Stimulated activated memory B cell treated with anti-CD40 and anti-IgM and Interleukin-4, amounts not matched to agents 10 μg/mL and 1 μg/mL and 100 μg/mL, for 72 hours (primary cell): ENCODE measurements around the gene C1QTNF12.

Experiments used
- ATAC-seq: fragments of 150-1000 bp; cut with Tn5 transposase; 2 replicates; pipeline ENCODE4 v1.10.0; 2021
- H3K27ac Mint-ChIP-seq: one replicate; pipeline ENCODE4 v1.8.0; 2022; ENCODE audit warnings: mild to moderate bottlenecking, mixed read lengths
- H3K27me3 Mint-ChIP-seq: one replicate; pipeline ENCODE4 v1.8.0; 2022; ENCODE audit warnings: mixed read lengths
- H3K36me3 Mint-ChIP-seq: one replicate; pipeline ENCODE4 v1.8.0; 2022; ENCODE audit warnings: mixed read lengths
- H3K4me1 Mint-ChIP-seq: one replicate; pipeline ENCODE4 v1.8.0; 2022; ENCODE audit warnings: mixed read lengths
- H3K4me3 Mint-ChIP-seq: one replicate; pipeline ENCODE4 v1.8.0; 2022; ENCODE audit warnings: mild to moderate bottlenecking, moderate library complexity, mixed read lengths
- H3K9me3 Mint-ChIP-seq: one replicate; pipeline ENCODE4 v1.8.0; 2022; ENCODE audit warnings: mixed read lengths

Gene C1QTNF12

DNA sequence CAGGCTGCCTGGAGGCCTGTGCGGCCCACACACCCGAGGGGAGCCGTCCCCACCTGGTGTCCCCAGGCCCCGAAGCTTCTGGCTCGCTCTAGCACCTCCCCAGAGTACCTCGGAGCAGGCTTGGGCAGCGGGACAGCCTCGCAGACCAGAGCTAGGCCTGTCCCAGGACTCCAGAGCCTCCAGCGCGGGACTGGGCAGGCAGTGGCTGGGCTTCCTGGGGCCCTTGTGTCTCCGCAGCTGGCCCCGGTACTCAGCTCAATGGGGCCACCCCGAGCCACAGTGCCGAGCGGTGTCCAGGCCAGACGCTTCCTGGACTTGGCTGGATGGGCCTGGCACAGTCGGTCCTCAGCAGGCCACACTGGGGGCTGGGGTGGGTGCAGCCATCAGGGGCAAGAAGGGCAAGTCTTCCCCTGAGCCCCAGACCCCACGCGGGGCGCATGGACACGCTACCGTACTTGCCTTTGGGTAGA lies 38.6 kb upstream of the C1QTNF12 start:
- peaks cover 12% of the 10 kb centered on the region for H3K4me1 Mint-ChIP-seq
- no peaks in the 10 kb centered on the region for H3K9me3 Mint-ChIP-seq
- H3K27ac Mint-ChIP-seq = no peak overlapping the region
- no peak for ATAC-seq
- H3K4me3 Mint-ChIP-seq = no peak overlapping the region
- no peaks in the 10 kb centered on the region for H3K36me3 Mint-ChIP-seq
- H3K27me3 Mint-ChIP-seq = peaks cover 11% of the 10 kb centered on the region

GRCh38 chr1:1284221-1285101 lies 37.9 kb upstream of the C1QTNF12 start:
- H3K27ac Mint-ChIP-seq = peak overlapping the region; percentile 66
- no peaks in the 10 kb centered on the region for H3K36me3 Mint-ChIP-seq
- H3K9me3 Mint-ChIP-seq = no peaks in the 10 kb centered on the region
- no peak for ATAC-seq
- H3K27me3 Mint-ChIP-seq = peaks cover 11% of the 10 kb centered on the region
- H3K4me3 Mint-ChIP-seq = no peak overlapping the region
- peaks cover 9% of the 10 kb centered on the region for H3K4me1 Mint-ChIP-seq

- Mint-ChIP-seq H3K27ac (peak overlapping the region; percentile 66), H3K4me3 (no peak overlapping the region), H3K27me3 (peaks cover 11% of the 10 kb centered on the region), H3K4me1 (peaks cover 9% of the 10 kb centered on the region), H3K9me3 (no peaks in the 10 kb centered on the region), H3K36me3 (no peaks in the 10 kb centered on the region)
- ATAC-seq = no peak
Observed at GRCh38 chr1:1283821-1284220, 37.3 kb upstream of the C1QTNF12 start.

GRCh38 chr1:1282998-1283397 lies 36.5 kb upstream of the C1QTNF12 start:
- H3K4me3 Mint-ChIP-seq = no peak overlapping the region
- no peak for ATAC-seq

DNA sequence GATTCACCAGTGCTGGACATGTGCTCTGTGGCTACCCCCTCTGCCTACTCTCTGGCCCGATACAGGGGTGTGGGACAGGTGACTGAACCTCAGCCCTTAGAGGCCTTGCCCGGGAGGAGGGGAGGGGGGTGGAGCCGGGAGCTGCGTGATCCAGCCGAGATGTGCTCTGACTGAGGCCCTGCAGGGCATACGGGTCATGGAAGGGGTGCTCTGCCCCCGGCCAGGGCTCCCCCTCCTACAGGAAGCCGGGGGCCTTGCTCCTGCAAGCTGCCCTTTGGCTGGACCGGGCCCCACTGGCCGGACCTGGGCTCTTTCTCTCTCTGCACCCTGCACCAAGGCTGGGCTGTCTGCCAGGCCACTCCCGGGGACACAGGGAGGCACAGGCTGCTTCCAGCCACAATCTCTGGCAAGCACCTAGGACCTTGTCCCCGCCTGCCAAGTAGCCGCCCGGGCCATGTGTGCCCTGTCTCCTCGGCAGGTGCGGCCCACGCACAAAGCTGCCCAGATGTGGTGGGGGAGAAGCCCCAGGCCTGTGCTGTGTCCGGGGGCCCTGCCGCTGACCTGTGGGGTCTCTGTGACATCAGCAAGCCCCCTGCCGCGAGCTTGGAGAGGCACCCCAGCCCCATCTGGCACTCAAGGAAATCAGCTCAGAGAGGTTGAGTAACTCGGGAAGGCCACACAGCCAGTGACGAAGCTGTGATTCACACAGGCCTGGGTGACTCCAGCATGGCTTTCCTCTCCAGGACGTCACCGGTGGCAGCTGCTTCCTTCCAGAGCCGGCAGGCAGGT lies 35.2 kb upstream of the C1QTNF12 start:
- Mint-ChIP-seq H3K4me3 (no peak overlapping the region), H3K4me1 (peaks cover 9% of the 10 kb centered on the region), H3K27me3 (peaks cover 11% of the 10 kb centered on the region), H3K9me3 (no peaks in the 10 kb centered on the region), H3K27ac (no peak overlapping the region), H3K36me3 (no peaks in the 10 kb centered on the region)
- no peak for ATAC-seq

More at GRCh38 chr1:1282998-1283397, 36.5 kb upstream of the C1QTNF12 start:
- H3K9me3 Mint-ChIP-seq = no peaks in the 10 kb centered on the region
- H3K27ac Mint-ChIP-seq = no peak overlapping the region
- H3K27me3 Mint-ChIP-seq = peaks cover 11% of the 10 kb centered on the region
- peaks cover 9% of the 10 kb centered on the region for H3K4me1 Mint-ChIP-seq
- H3K36me3 Mint-ChIP-seq = no peaks in the 10 kb centered on the region

GRCh38 chr1:1280782-1281481 lies 34.4 kb upstream of the C1QTNF12 start:
- peaks cover 11% of the 10 kb centered on the region for H3K27me3 Mint-ChIP-seq
- no peak overlapping the region for H3K27ac Mint-ChIP-seq
- no peak overlapping the region for H3K4me3 Mint-ChIP-seq
- H3K9me3 Mint-ChIP-seq = no peaks in the 10 kb centered on the region
- H3K36me3 Mint-ChIP-seq = no peaks in the 10 kb centered on the region
- peaks cover 9% of the 10 kb centered on the region for H3K4me1 Mint-ChIP-seq
- no peak for ATAC-seq

GRCh38 chr1:1279028-1279427 lies 32.5 kb upstream of the C1QTNF12 start:
- Mint-ChIP-seq H3K27ac (no peak overlapping the region), H3K4me3 (no peak overlapping the region), H3K36me3 (no peaks in the 10 kb centered on the region), H3K9me3 (no peaks in the 10 kb centered on the region), H3K4me1 (peaks cover 13% of the 10 kb centered on the region), H3K27me3 (peaks cover 10% of the 10 kb centered on the region)
- no peak for ATAC-seq

- H3K36me3 Mint-ChIP-seq = no peaks in the 10 kb centered on the region
- no peaks in the 10 kb centered on the region for H3K9me3 Mint-ChIP-seq
- H3K27me3 Mint-ChIP-seq = peaks cover 6% of the 10 kb centered on the region
- no peak for ATAC-seq
- H3K27ac Mint-ChIP-seq = no peak overlapping the region
- H3K4me3 Mint-ChIP-seq = no peak overlapping the region
- peaks cover 9% of the 10 kb centered on the region for H3K4me1 Mint-ChIP-seq
Observed at GRCh38 chr1:1278620-1279019, 32.1 kb upstream of the C1QTNF12 start.

GRCh38 chr1:1275836-1276235 lies 29.3 kb upstream of the C1QTNF12 start:
- no peak for ATAC-seq
- H3K27ac Mint-ChIP-seq = no peak overlapping the region

DNA sequence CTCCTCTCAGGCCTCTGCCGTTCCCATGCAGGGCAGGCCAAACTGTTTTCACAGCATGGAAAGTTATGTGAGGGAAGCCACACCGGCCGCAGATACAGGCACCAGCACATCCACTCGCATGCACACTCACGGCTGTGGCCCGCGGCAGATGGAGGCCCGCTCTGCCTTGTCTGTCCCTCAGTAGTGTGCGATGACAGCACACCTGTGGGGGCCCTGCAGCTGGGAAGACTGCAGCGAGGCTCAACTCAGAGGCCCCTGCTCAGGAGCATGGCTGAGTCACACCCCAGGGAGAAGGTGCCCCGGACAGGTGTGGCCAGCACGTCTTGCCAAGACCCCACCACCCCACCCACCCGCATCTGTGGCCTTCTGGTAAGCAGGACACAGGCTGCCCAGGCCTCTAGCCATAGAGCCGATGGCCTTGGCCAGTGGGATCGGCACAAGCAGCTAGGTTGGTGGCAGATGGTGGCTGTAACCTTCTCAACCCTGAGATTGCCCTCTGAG lies 28.5 kb upstream of the C1QTNF12 start:
- Mint-ChIP-seq H3K4me3 (peak overlapping the region; percentile 73), H3K4me1 (peaks cover 32% of the 10 kb centered on the region), H3K9me3 (no peaks in the 10 kb centered on the region), H3K27me3 (no peaks in the 10 kb centered on the region), H3K36me3 (peaks cover 17% of the 10 kb centered on the region), H3K27ac (peak overlapping the region; percentile 51)
- no peak for ATAC-seq

More at GRCh38 chr1:1275836-1276235, 29.3 kb upstream of the C1QTNF12 start:
- peaks cover 23% of the 10 kb centered on the region for H3K4me1 Mint-ChIP-seq
- peaks cover 8% of the 10 kb centered on the region for H3K36me3 Mint-ChIP-seq
- H3K4me3 Mint-ChIP-seq = no peak overlapping the region
- H3K27me3 Mint-ChIP-seq = no peaks in the 10 kb centered on the region
- H3K9me3 Mint-ChIP-seq = no peaks in the 10 kb centered on the region

DNA sequence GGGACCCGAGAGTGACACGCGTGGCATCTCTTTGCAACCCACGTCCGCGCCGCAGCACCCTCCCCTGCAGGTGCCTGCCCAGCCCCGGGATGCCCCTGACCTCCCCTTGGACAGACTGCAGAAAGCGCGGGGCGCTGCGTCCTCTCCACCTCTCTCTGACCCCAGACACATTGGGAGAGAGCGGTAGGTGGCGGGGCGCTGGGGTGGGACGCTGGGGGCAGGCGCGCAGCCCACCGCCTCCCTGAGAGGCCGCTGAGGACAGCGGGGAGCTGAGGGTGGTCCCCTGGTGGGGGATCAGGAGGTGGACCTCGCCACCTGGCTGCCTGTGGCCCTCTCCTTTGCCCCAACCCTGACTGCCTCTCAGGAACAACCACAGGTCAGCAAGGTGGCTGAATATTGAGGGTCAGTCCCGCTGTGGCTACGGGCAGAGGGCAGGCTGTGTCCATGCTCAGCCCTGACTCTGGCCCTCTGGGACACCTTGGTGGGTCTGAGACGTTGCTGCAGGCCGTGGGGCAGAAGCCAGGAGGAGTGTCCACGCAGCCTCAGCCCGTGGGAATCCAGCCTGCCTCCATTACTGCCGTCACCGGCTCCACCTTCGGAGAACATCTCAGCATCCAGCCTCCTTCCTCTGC lies 27.9 kb upstream of the C1QTNF12 start:
- no peaks in the 10 kb centered on the region for H3K27me3 Mint-ChIP-seq
- no peak for ATAC-seq
- H3K27ac Mint-ChIP-seq = peak overlapping the region; percentile 51
- H3K4me3 Mint-ChIP-seq = peak overlapping the region; percentile 73
- no peaks in the 10 kb centered on the region for H3K9me3 Mint-ChIP-seq
- peaks cover 36% of the 10 kb centered on the region for H3K4me1 Mint-ChIP-seq
- peaks cover 19% of the 10 kb centered on the region for H3K36me3 Mint-ChIP-seq

- Mint-ChIP-seq H3K27ac (peak within 1 kb of the TSS; percentile 76), H3K36me3 (peaks cover 19% of the 10 kb centered on the region), H3K27me3 (no peaks in the 10 kb centered on the region), H3K4me3 (peak within 1 kb of the TSS; percentile 84), H3K4me1 (peaks cover 39% of the 10 kb centered on the region), H3K9me3 (no peaks in the 10 kb centered on the region)
- ATAC-seq = peak; percentile 98
Observed at GRCh38 chr1:1273512-1274298, 27.2 kb upstream of the C1QTNF12 start, which contains the start of gene UBE2J2. UBE2J2 (minus strand) TSS chr1:1273854; CDS start chr1:1267992, 5,862 bp downstream.

DNA sequence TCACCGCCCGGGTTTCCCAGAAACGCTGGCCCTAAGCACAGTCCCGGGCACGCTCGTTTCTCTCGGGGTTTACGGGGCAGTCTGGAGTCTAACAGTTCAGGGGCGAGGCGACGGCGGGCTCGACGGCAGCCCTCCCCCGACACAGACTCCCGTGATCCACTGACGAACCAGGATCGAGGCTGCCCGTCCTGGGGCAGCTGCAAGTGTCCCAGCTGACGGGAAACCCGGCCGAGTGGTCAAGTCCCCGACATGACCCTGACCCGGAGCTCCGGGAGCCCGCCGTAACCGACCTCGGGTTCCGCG lies 26.6 kb upstream of the C1QTNF12 start:
- Mint-ChIP-seq H3K4me3 (peak overlapping the region; percentile 84), H3K27ac (peak overlapping the region; percentile 76), H3K36me3 (peaks cover 21% of the 10 kb centered on the region), H3K4me1 (peaks cover 42% of the 10 kb centered on the region), H3K27me3 (no peaks in the 10 kb centered on the region), H3K9me3 (no peaks in the 10 kb centered on the region)
- no peak for ATAC-seq
